HEK293T (cell line): Measurements from ENCODE around the gene CDHR5.

Experiments
- BHLHE40 ChIP-seq: fragments of 450-650 bp; IDR thresholded peaks from 2 replicates; pipeline ENCODE4 v1.6.1; 2016; ENCODE audit warnings: mild to moderate bottlenecking, moderate library complexity, borderline replicate concordance
- CTBP1 ChIP-seq: fragments of 450-650 bp; IDR thresholded peaks from 2 replicates; pipeline ENCODE4 v1.6.1; 2016; ENCODE audit warnings: borderline replicate concordance
- FOXA1 ChIP-seq: fragments of 450-650 bp; IDR thresholded peaks from 2 replicates; pipeline ENCODE4 v1.6.1; 2016; ENCODE audit warnings: mild to moderate bottlenecking
- FOXK2 ChIP-seq: fragments of 450-650 bp; IDR thresholded peaks from 2 replicates; pipeline ENCODE4 v1.6.1; 2016; ENCODE audit warnings: mild to moderate bottlenecking
- FOXM1 ChIP-seq: fragments of 450-650 bp; IDR thresholded peaks from 2 replicates; pipeline ENCODE4 v1.6.1; 2017; ENCODE audit warnings: mild to moderate bottlenecking, borderline replicate concordance
- HDGF ChIP-seq: fragments of 450-650 bp; IDR thresholded peaks from 2 replicates; pipeline ENCODE4 v1.6.1; 2017; ENCODE audit warnings: antibody characterized with exemption, borderline replicate concordance
- L3MBTL2 ChIP-seq: fragments of 450-650 bp; conservative IDR thresholded peaks from 2 replicates; pipeline ENCODE4 v1.6.1; 2016; ENCODE audit warnings: mild to moderate bottlenecking
- SP1 ChIP-seq: fragments of 450-650 bp; IDR thresholded peaks from 2 replicates; pipeline ENCODE4 v1.6.1; 2017
- SUZ12 ChIP-seq: fragments of 450-650 bp; IDR thresholded peaks from 2 replicates; pipeline ENCODE4 v1.6.1; 2016; ENCODE audit warnings: mild to moderate bottlenecking
- ZNF384 ChIP-seq: fragments of 450-650 bp; IDR thresholded peaks from 2 replicates; pipeline ENCODE4 v1.6.1; 2016
- TF ChIP-seq, protein P1 (sequence below): fragments of 450-650 bp; IDR thresholded peaks from 2 replicates; pipeline ENCODE4 v1.6.1; 2016

- TF ChIP-seq SP1 (no peak), FOXM1 (no peak), BHLHE40 (no peak), SUZ12 (no peak), ZNF384 (no peak), HDGF (no peak), FOXA1 (no peak), CTBP1 (no peak), L3MBTL2 (no peak), FOXK2 (no peak)
- TF ChIP-seq, protein P1, sequence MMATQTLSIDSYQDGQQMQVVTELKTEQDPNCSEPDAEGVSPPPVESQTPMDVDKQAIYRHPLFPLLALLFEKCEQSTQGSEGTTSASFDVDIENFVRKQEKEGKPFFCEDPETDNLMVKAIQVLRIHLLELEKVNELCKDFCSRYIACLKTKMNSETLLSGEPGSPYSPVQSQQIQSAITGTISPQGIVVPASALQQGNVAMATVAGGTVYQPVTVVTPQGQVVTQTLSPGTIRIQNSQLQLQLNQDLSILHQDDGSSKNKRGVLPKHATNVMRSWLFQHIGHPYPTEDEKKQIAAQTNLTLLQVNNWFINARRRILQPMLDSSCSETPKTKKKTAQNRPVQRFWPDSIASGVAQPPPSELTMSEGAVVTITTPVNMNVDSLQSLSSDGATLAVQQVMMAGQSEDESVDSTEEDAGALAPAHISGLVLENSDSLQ: no peak
Measured at GRCh38 chr11:569158-569885, 55.4 kb downstream of the CDHR5 start.
